OCI-LY1 (cell line): ENCODE results near the gene PDE6B.

Source experiments
- CTCF ChIP-seq: fragments of 200-600 bp; sonication (generic), shearing (Covaris generic); IDR thresholded peaks from 2 replicates; pipeline ENCODE4 v1.5.1; 2017; ENCODE audit warnings: mild to moderate bottlenecking, antibody characterized with exemption, low read length, moderate library complexity, mixed read lengths
- EZH2 ChIP-seq: fragments of 200-600 bp; sonication (generic), shearing (Covaris generic); IDR thresholded peaks from 2 replicates; pipeline ENCODE4 v1.8.0; 2017; ENCODE audit warnings: borderline replicate concordance, mixed run types, mild to moderate bottlenecking, antibody characterized with exemption, low read length, moderate library complexity, mixed read lengths

DNA sequence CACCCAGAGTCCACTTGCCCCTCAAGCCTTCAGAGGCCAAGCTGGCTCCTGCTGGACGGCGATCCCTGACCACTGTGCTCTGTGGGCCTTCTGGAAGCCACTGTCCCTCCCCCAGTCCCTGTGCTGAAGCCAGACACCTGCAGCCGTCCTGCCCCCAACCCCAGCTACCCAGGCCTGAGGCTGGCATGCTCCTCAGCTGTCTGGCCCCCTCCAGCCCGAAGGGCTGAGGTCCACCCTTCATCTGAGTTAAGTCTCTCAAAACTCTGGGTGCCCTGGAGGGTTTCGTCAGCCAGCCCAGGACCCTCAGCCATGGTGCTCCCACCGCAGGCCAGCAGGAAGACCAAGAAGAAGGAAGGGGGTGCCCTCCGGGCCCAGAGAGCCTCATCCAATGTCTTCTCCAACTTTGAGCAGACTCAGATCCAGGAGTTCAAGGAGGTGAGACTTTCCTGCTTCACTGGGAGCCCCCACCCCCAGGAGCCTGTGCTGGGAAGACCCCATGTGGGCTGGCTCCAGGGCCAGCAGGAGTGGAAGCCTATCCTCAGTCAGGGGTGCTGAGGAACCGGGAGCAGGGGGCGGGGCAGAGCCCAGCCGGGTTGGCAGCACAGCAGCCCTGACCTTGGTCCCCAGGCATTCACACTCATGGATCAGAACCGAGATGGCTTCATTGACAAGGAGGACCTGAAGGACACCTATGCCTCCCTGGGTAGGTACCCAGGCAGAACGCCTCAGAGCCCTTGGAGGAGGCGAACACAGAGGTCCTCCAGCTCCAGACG, 53.1 kb downstream of the PDE6B start:
- TF ChIP-seq CTCF (no peak), EZH2 (no peak)
